GM19238 (cell line): ENCODE results near the gene STAB2.
"Not testable (repeated sequence)": the region's sequence is repeated elsewhere in the genome, so short reads cannot be mapped to it uniquely, and the experiment has no call there.

Experiments
- DNase-seq: peaks from one replicate; pipeline ENCODE4 v3.0.0; 2011; ENCODE audit warnings: low spot score; ENCODE audit not compliant: insufficient read length

STAB2 gene

DNA sequence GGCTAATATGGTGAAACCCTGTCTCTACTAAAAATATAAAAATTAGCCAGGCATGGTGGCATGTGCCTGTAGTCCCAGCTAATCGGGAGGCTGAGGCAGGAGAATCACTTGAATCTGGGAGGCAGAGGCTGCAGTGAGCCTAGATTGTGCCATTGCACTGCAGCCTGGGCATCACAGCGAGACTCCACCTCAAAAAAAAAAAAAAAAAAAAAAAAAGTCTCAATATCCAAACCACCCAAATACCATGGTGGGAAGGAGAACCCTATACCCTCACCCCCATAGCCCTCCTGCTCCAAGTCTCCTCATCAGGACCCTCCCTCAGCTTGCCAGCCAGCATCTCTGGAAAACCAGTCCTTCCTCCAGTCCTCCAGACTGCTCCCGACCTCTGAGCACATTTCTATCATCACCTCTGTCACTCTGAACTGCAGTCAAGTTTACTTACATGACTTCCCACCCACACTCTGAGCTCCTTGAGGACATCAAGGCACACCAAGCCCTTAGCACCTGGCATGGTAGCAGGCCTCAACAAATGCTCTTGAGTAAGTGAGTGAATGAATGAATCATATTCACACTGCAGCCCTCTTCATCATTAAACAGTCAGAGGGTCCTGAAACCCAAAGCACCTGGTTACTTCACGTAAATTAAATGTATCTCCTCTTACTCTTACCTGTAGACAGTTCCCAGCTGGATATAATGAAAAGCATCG, 218.7 kb downstream of the STAB2 start:
- no peak for DNase-seq

DNA sequence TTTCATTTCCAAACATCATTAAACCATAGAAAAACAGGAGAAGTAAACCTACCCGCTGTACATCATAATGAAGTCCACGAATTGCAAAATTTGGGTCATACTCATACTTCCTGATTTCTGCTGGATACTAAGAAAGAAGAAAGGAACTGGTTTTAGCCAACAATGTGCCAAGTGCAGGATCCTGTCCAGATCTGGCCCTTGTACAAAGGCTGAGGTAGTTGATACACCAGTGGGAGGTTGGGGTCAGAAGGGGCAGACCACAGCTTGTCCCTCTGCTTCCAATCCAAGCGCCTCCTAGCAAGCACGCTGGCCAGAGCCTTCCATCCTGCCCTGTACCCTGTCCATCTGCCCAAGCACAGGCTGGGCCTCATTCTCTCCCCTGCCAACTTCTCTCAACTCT, 219.7 kb downstream of the STAB2 start:
- DNase-seq = no peak

DNA sequence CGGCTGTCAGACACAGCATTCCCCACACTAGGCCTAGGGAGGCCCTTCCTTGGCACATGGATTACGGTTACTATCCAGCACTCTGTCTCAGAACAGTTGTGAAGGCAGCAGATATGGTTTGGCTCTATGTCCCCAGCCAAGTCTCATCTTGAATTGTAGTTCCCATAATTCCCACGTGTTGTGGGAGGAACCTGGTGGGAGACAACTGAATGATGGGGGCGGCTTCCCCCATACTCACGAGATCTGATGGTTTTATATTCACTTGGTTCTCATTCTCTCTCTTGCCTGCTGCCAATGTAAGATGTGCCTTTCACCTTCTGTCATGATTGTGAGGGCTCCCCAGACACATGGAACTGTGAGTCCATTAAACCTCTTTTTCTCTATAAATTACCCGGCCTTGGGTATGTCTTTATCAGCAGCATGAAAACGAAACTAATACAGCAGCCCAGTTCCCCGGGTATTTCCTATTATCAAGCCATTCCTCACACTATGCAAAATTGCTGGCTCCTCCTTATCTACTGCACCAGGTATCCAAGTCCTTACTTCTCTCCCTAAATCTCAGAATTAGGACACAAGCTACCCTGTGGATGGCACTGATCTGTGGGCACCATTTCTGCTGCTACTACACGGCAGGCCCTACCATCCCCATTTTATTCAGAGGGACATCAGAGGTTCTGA, 220.6 kb downstream of the STAB2 start:
- DNase-seq = no peak

DNA sequence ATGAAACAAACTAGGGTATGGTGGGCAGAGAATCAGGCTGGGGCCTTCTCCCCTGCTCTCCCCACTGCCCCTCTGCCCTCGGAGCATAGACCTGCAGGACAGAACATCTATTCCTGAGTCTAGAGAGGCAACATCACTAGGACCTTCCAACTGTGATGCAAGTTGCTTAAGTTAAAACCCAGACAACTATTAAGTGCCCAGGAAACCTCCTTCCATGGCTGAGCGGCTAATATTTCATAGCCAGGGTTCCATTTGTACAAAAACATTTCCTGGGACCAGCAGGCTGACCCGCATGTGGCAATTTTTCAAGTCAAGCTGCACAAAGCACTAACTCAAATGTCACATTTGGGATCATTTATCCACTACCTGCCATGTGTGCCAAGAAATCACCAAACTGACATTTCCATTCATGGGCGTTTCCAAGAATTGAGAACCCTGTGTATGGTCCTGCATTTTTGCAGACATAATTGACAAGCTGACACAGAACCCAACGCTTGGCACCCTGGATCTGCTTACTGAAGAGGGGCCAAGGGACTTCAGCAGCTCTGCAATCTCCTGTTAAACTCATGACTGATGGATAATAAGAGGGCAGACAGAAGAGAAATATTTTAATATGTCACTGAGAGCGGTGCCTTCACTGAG, 221.3 kb downstream of the STAB2 start:
- no peak for DNase-seq

DNA sequence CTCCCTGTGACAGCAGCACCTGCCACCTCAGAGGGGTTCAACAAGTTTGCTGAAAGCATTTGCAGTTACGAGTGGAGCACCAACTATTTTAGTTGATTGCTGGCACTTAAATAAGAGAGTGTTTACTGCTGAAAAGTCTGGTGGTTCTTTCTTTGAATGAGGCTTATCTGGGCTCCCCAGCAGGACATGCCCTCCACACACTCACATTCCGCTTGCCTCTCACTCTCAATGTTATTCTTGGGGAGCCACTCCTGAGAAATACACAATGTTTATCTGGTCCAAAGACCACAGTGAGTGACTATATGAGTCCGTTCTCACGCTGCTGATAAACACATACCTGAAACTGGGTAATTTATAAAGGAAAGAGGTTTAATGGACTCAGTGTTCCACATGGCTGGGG, 222.1 kb downstream of the STAB2 start:
- no peak for DNase-seq

DNA sequence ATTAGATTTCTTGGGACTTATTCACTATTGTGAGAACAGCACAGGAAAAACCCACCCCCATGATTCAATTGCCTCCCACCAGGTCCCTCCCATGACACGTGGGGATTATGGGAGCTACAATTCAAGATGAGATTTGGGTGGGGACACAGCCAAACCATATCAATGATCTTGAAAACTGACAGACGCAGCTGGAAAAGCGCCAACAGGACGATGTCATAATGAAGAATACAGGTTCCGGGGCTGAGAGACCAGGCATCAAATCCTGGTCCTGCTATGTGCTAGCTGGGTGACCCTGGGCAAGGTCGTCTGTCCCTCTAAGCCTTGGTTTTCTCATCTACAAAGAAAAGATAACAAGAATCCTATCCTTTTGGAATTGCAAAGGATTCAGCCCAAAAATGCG, 222.6 kb downstream of the STAB2 start:
- DNase-seq = not testable (repeated sequence)

DNA sequence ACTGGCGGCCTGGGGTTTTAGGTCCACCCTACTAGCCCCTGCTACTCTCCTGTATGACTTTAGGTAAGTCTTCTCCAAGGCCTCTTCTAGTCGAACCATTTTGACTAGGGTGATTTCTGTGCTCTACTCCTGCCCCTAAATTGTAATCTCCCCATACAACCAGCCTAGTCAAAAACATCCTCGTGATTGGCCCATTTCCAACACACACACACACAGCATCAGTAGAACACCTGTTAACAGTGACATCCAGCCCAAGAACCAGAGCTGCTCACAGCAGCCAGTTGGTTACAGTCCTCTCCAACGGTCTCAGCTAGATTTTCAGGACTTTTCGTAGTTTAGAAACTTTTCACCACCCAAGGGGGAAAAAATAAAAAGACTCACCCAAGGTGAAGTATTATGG, 223.0 kb downstream of the STAB2 start:
- DNase-seq = no peak

DNA sequence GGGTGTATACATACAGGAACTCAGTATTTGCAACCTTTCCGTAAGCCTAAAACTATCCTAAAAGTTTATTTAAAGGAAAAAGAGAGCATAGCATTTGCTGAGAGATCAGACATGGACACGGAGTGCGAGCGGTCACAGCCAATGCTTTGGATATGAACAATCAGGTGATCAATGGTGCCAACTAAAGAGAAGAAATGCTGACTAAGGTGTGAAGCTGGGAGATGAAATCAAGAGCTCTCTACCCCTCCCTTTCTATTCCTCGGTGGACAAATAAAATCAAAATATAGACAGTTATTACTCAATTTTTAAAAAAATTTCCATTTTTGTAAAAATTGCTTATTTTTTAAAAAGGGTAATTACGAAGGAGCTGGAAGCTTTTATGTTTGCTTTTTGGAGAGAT, 224.7 kb downstream of the STAB2 start:
- DNase-seq = no peak

DNA sequence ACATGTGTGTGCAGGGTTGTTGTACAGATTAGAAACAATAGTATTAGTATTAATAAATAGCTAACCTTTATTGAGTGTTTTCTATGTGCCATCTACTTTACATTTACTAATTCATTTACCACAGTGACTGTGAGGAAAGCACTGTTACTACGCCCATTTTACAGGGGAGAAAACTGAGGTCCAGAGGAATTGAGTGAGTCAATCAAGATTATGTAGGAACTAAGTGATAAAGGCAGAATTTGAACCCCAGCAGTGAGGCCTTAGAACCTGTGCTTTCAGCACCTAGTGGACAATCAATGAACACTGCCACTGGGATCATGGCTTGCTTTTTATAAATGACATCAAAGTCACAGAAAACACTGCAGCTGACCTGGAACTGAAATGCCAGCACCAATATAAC, 225.7 kb downstream of the STAB2 start:
- DNase-seq = no peak

DNA sequence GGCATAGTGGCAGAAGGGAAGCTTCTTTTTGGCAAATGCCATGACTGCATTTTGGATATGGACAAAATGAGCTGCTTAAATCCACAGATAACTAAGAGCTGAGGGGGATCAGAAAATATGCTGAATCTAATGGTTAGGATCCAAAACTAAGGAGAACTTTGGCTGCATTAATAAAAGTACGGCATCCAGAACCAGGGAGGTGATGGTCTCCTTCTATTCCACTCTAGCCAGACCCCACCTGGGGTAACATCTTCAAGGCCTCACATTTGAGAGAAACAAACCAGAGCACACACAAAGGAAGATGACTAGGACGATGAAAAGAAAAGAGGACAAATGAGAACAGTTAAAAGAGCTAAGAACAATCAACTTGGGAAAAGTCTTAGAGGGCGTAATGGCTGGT, 226.4 kb downstream of the STAB2 start:
- DNase-seq = no peak

DNA sequence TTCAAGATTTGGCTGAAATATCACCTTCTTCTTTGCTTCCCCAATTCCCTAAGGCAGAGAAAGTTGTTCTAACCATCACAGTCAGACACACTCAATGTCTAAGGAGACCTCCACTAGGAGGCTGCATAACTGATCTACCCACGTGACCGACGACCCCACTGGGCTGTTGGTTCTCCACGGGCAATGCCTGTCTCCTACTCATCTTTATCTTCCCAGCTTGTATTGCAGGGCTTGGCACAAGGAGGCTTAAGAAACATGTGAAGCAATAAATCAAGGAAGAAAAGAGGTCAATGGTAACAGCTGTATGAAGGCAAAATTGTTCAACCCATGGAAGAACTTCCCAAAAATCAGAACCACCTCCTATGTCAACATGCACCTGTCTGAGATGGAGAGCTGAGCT, 226.9 kb downstream of the STAB2 start:
- no peak for DNase-seq

DNA sequence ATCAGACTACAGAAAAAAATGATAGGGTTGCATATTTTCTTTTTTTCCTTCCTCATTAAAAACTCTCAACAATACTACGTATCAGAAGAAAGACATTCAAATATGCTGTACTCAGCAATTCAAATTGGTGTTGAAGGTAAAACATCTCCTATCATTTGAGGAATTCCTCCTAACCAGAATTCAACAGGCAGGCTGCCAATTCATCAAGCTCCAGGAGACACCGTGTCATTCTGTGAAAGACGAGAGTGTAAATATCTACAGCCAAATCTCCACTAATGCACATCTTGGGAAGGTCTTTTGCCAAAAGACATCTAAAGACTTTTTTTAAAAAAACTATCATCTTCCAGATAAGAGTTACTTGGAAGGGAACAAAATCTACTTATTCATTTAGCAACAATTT, 227.4 kb downstream of the STAB2 start:
- DNase-seq = no peak
